GM04504 (cell line): ENCODE results near the gene ARID4B.
"Not testable (repeated sequence)": the region's sequence is repeated elsewhere in the genome, so short reads cannot be mapped to it uniquely, and the experiment has no call there.

ENCODE experiments used
- DNase-seq: peaks from one replicate; pipeline ENCODE4 v3.0.0-alpha.2; 2012; ENCODE audit warnings: low read depth

Gene ARID4B, protein sequence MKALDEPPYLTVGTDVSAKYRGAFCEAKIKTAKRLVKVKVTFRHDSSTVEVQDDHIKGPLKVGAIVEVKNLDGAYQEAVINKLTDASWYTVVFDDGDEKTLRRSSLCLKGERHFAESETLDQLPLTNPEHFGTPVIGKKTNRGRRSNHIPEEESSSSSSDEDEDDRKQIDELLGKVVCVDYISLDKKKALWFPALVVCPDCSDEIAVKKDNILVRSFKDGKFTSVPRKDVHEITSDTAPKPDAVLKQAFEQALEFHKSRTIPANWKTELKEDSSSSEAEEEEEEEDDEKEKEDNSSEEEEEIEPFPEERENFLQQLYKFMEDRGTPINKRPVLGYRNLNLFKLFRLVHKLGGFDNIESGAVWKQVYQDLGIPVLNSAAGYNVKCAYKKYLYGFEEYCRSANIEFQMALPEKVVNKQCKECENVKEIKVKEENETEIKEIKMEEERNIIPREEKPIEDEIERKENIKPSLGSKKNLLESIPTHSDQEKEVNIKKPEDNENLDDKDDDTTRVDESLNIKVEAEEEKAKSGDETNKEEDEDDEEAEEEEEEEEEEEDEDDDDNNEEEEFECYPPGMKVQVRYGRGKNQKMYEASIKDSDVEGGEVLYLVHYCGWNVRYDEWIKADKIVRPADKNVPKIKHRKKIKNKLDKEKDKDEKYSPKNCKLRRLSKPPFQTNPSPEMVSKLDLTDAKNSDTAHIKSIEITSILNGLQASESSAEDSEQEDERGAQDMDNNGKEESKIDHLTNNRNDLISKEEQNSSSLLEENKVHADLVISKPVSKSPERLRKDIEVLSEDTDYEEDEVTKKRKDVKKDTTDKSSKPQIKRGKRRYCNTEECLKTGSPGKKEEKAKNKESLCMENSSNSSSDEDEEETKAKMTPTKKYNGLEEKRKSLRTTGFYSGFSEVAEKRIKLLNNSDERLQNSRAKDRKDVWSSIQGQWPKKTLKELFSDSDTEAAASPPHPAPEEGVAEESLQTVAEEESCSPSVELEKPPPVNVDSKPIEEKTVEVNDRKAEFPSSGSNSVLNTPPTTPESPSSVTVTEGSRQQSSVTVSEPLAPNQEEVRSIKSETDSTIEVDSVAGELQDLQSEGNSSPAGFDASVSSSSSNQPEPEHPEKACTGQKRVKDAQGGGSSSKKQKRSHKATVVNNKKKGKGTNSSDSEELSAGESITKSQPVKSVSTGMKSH (N-terminal part only)

DNA sequence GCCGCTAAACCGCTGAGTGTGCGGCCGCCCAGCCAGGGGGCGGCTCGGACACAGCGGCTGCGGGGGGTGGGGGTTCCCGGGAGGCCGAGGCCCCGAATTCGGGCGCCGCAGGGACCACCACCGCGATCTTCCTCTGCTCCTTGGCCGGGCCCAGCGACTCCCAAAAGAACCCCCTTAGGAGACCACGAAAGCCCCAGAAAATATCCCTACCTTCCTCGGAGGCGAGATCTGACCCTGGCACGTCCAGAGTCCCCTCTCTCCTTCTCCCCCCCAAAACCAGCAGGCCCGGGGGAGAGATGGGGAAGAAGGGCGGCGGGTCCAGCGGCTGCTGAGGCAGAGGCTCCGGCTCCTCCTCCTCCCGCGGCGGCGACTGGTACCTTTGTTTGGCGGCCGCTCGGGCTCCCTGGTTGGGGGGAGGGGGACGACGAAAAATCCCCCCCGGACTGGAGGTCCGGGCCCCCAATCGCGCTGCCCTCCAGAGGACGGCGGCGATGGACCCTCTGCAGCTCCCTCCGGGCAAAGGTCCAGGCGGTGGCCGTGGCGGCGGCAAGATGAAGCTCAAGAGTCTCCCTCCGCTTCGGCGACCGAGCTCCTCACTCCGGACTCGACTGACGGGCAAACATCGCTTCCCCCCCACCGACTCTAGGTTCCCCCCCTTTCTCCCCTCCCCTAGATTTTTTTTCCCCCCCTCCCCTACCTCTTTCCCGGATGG is at the start of gene ARID4B:
Gene ARID4B (minus strand): TSS at position 621 of the 712 bp plus-strand sequence. CDS start 1,260 bp downstream, outside the sequence.
- DNase-seq: no peak

DNA sequence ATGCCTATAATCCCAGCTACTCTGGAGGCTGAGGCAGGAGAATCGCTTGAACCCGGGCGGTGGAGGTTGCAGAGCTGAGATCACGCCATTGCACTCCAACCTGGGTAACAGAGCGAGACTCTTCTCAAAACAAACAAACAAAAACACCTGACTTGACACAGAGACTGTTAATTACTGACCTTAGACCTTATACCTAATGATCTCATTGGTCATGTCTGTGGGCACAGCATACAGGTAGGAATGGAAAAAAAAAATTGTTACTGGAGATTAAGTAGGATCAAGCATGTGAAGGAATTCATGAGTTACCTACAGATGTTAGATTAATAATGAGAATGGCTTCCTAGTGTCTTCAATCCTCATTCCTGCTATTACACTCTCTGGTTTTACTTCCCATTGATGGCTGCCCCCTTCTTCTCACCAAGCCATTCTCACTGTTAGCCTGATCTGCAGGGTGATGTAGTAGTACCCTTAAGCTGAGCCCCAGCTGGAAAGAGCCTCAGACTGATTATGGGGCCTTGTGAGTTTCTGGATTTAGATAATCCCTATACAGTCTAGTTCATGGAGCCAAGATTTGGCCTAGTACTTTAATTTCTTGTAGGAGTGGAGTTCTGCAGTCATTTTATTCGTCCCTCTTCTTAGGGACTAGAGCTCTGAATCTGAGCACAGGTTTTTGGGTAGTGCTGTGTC is 48.1 kb upstream of the ARID4B start:
- DNase-seq: no peak

DNA sequence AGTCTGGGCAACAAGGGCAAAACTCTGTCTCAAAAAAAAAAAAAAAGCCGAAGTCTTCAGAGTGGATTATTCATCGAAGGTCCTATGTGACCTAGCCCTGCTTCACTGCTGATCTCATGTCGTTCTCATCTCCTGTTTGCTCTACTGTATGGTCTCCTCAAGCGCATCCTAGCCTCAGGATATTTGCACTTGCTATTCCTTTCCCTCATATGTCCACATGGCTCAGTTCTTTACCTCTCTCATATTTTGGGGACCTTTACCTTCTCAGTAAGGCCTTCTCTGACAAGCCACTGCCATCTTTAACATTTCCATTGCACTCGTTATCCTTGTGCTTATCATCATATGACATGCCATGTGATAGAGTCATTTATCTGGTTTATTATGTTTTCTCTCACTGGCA is 41.8 kb upstream of the ARID4B start:
- DNase-seq: no peak

DNA sequence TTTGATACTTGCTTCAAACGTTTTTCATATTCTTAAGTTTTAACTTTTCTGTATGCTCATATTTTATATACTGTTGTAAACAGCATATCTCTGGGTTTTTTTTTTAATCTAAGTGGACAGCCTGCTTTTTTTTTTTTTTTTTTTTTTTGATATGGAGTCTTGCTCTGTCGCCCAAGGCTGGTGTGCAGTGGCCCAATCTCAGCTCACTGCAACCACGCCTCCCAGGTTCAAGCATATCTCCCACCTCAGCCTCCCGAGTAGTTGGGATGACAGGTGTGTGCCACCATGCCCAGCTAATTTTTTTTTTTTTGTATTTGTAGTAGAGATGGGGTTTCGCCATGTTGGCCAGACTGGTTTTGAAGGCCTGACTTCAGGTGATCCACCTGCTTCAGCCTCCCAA is 40.4 kb upstream of the ARID4B start:
- no peak for DNase-seq

DNA sequence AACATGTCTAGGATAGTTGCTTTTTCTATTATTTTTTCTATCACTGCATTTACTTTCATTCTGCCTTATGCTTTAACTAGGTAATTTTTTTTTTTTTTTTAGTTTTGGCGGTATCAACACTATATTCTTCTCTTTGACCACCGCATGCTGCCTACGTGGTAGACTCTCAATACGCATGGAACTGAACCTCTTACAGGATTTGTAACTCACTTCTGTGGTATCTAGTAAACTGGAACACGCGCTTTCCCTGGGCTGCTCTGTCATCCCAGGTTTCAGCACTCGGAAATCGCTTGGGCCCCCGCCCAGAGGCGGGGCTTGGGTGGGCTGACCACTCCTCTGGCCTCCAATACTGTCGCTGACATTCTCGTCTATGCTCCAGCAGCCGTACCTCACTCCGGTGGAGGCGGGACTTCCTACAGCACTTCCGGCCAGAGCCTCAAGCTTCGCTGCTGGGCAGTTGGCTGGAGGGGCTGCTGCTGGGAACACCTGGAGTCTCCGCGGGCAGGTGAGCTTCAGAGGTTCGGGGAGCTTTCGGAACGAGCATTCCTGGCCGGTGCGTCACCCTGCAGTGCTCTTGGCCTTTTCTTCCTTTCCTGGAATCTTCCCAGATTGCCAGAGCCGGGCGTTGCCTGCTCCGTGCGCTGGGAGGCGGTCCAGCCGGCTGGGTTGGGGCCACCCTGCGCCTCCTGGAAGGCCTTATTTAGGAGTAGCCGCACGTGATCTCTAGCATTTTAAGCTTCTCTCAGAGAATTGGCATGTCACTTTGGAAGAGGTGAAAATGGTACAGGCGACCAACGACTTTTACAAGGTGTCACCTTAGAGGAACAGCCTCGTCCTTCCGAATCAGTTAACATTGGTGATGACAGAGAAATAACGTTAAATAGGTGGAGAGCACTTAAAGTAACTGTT is 39.3 kb upstream of the ARID4B start, which contains the start of gene TBCE:
Gene TBCE (plus strand): TSS at position 428 of the 909 bp plus-strand sequence. CDS start 12,623 bp downstream, outside the sequence.
- DNase-seq: peak; percentile 94

DNA sequence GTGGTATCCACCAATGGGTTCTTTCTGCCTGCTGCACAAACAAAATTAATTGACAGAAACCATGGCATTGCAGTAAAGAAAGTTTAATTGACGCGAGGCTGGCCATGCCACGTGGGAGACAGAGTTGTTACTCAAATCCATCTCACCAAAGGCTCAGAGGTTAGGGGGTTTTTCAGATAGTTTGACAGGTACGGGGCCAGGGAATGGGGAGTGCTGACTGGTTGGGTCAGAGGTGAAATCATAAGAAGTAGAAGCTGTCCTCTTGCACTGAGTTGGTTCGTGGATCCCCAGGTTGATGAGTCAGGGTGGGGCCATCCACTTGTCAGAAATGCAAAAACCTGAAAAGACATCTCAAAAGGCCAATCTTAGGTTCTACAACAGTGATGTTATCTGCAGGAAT is 38.3 kb upstream of the ARID4B start:
- DNase-seq: no peak

DNA sequence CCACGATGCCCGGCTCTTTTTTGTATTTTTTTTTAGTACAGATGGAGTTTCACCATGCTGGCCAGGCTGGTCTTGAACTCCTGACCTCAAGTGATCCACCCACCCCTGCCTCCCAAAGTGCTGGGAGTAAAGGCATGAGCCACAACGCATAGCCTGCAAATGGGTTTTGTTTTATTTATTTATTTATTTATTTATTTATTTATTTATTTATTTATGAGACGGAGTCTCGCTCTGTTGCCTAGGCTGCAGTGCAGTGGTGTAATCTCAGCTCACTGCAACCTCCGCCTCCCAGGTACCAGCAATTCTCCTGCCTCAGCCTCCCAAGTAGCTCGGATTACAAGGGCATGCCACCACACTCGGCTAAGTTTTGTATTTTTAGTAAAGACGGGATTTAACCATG is 36.2 kb upstream of the ARID4B start:
- not testable (repeated sequence) for DNase-seq

DNA sequence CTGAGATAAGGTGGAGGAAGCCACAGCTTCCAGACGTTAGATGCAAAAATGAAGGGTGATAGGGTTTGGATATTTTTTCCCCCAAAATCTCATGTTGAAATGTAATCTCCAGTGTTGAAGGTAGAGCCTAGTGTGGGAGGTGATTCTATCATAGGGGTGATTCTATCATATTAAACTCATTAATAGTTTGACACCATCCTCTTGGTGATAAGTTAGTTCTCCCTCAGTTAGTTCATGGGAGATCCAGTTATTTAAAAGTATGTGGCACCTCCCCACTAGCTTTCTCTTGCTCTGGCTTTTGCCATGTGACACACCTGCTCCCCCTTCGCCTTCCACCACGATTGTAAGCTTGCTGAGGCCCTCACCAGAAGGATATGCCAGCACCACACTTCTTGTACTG is 30.9 kb upstream of the ARID4B start:
- DNase-seq: no peak

DNA sequence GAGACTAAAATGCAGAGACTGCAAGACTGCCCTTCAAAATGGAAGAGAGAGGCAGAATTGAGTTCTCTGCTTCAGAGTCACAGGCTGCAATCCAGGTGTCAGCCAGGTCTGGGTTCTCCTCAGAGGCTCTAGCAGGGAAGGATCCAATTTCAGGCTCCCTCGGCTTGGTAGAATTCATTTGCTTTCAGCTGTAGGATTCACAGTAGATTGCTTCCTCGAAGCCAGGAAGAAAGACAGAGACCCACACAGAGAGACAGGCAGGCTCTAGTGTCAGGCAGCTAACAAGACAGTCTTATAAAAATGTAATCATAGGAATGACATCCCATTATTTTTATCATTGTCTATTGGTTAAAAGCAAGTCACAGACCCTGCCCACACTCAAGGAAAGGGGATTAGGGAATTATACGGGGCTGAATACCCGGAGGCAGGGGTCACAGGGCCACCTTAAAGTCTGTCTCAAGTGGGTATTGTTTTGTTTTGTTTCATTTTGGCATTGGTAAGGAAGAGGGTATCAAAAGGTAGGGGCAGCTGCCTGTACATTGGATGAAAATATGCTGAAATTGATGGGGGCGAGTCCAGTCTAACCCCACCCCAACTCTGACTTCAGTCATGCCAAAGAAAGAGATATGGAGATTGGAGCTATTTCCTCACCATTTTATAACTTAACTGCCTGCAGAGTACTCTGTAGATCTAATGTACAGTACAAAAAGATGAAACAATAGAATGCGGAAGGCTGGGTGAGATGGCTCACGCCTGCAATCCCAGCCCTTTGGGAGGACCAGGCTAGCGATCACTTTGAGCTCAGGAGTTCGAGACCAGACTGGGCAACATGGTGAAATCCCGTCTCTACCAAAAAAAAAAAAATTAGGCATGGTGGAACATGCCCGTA is 29.8 kb upstream of the ARID4B start:
- DNase-seq: no peak

DNA sequence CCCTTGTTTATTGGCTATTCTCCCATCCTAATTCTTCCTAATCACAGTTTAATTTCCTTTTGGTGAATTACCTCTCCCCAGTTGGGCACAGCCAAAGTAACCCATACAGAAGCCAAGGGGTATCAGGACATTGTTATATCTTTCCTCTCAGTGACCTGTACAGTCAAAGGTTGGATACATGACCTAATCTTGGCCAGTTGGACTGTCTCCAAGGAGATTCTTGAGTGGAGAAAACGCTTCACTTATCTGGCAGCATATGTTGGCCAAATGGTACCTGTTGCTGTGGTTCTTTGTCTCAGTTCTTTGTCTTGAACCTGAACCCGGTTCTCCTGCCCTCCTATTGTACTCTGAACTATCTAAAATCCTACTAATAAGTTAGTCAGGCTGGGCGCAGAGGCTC is 23.9 kb upstream of the ARID4B start:
- no peak for DNase-seq

DNA sequence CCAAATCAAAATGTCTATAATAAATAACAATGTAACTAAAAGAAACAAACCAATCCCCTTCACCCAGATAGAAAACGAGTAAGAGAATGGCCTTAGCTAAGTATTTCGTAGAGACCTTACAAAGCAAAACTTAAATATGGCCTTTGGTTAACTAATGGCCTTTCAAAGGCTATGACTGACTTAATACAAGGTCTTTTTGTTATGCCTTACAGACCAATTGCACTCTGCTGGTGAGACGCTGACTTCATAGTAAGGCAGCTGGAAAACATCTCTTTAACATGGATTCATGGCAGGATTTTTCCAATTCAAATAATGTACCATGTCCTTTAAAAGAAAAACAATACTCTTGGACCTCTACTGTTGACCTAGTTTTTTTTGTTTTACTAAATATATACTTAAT is 23.5 kb upstream of the ARID4B start:
- DNase-seq: no peak

DNA sequence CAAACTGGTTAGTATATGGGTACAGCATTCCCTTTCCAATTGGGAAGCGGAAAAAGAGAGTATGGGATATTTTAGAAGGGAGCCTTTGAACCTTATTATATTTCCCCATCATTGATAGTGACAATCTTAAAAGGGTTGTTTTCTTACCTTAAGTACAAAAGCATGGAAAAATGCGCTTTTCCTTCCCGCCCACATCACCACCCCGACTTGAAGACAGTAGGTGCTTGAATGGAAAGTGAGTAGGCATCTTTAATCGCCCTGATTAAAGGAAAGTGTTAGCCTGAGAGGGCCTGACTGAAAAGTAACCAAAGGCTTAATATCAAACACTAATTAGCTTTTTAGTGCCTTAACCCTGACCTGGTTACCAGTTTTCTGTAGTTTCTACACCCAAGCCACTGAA is 15.7 kb upstream of the ARID4B start:
- DNase-seq: no peak

DNA sequence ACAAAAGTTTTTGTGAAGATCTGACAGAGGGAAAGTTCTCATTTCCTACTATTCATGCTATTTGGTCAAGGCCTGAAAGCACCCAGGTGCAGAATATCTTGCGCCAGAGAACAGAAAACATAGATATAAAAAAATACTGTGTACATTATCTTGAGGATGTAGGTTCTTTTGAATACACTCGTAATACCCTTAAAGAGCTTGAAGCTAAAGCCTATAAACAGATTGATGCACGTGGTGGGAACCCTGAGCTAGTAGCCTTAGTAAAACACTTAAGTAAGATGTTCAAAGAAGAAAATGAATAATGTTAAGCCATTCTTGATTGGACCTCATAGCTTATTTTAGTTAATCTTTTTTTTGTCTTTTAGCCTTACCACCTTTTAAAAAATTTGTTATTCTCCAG is 14.5 kb upstream of the ARID4B start:
- no peak for DNase-seq

DNA sequence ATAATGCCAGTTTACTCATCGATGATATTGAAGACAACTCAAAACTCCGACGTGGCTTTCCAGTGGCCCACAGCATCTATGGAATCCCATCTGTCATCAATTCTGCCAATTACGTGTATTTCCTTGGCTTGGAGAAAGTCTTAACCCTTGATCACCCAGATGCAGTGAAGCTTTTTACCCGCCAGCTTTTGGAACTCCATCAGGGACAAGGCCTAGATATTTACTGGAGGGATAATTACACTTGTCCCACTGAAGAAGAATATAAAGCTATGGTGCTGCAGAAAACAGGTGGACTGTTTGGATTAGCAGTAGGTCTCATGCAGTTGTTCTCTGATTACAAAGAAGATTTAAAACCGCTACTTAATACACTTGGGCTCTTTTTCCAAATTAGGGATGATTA is 14.1 kb upstream of the ARID4B start:
- no peak for DNase-seq

DNA sequence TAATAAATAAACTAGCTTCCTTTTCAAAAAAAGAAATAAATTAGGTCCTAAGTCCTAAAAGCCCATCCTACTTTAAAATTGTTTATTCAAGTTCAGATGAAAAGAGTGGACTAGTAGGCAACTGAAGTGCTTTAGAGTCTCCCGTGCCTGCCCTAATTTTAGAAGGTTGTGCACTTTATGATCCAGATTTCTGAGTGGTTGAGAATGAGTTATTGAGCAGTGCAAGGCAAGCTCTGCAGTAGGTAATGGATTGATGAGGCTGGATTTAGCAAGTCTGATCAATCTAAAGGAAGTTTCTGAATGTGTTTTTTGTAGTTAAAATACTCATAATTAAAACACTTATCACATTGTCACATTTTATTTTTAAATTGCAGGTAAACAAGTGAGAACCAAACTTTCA is 13.4 kb upstream of the ARID4B start:
- no peak for DNase-seq

DNA sequence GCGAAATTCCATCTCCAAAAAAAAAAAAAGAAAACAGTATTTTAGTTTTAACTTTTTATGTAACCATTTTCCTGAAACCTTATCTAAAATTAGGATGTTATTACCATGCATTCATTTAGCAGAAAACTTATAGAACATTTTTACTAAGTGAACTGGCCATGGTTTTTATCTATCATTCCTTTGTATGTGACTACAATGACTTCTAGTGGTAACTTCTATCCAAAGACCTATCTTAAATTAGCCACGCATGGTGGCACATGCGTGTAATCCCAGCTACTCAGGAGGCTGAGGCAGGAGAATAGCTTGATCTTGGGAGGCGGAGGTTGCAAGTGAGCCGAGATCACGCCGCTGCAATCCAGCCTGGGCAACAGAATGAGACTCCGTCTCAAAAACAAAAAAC is 11.8 kb upstream of the ARID4B start:
- no peak for DNase-seq

DNA sequence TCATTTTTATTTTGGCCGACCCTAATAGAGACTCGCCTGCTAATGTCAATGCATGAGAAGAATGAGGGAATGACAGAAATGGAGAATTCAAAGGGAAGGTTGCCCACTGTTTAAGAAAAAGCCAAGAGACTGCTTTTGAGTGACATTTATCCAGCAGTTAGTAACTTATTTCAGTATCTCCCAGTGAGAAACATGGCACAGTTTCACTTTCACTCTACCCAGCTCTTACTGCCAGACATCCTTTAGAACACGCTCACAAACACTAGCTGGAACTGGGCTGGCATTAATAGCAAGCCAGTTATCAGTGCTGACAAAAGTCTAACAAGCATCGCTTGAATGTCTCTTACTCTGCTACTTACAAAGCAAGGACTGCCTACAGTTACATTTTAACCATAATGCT is 8.9 kb upstream of the ARID4B start:
- DNase-seq: no peak

DNA sequence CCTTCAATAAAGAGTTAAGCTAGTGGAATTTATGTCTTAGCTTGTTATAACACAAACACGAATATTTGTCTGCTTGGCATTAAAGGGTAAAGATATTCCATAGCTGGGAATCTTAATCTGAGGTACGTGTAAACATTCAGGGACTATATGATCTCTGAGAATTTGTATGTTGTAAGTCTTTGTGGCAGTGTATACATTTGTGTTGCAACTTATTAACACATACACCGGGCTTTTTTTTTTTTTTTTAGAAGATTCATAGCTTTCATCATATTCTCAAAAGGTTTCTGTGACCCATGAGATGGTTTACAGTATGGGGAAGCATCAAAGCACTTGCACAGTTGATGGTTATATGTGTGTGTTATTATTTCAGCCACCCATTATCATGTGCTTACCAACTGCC is 3.4 kb upstream of the ARID4B start:
- no peak for DNase-seq

DNA sequence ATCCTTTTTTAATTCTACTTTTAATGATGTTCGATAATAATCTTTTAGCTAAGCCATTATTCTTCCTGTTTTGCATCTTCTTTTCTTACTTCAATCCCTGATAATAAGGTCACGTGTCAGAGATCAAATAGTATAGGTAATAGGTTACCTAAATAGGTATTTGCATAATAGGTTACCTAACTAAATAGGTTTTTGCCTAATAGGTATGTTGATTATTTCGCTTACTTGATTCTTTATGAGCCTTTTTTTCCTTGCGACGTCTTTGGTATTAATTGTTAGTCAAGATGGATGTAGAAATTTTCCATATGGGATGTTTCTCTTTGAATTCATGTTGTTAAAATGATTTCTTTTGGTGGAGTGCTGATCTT is 2.9 kb upstream of the ARID4B start:
- no peak for DNase-seq
